ENCODE measurements around the gene NKG7. TPM values are rescaled to one million over a fixed set of nuclear protein-coding genes. Genes with fewer than 3 reads are reported as not detected.

NKG7 gene
- not detected in 2 replicates for total RNA-seq

GRCh38 chr19:51372649-51373504 lies at the start of gene NKG7:
TSS of gene NKG7 (minus strand) at chr19:51372654. CDS start at chr19:51372535, 119 bp downstream.

GRCh38 chr19:51417107-51417809 lies 44.8 kb upstream of the NKG7 start, which contains the start of gene SIGLEC10:
TSS of gene SIGLEC10 (minus strand) at chr19:51417642. CDS start at chr19:51417581, 61 bp downstream.

DNA sequence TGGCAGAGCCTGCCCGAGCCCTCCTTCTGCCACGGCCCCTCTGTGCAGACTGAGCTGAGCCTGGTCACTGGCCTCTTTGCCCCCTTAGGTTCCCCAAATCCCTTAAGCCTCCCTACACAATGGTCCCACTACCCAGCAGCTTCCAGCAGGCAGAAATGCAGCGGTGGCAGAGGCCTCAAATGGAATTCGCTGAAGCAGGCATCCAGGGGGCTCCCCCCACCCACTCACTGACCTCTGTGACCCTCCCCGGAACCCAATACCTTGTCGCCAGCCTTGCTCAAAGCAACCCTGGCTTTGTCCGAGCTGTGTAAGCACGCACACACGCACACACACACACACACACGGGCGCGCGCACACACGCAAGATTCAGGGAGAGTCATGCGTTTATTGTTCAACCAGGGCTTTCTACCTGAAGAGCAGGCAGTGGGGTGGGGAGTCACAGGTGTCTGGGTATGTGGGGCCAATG lies 15.5 kb upstream of the NKG7 start, which contains the start of gene LIM2:
Gene LIM2, minus strand, starts transcription at position 51 of the 466 bp plus-strand sequence. CDS start 531 bp downstream, outside the sequence.

GRCh38 chr19:51368366-51369282 lies 3.8 kb downstream of the NKG7 start, which contains the start of gene CLDND2:
TSS of gene CLDND2 (minus strand) at chr19:51369003. CDS start at chr19:51368577, 426 bp downstream.

GRCh38 chr19:51365965-51366388 lies 6.5 kb downstream of the NKG7 start, which contains the start of gene ETFB:
TSS of gene ETFB (minus strand) at chr19:51366388. CDS start at chr19:51366326, 62 bp downstream.

DNA sequence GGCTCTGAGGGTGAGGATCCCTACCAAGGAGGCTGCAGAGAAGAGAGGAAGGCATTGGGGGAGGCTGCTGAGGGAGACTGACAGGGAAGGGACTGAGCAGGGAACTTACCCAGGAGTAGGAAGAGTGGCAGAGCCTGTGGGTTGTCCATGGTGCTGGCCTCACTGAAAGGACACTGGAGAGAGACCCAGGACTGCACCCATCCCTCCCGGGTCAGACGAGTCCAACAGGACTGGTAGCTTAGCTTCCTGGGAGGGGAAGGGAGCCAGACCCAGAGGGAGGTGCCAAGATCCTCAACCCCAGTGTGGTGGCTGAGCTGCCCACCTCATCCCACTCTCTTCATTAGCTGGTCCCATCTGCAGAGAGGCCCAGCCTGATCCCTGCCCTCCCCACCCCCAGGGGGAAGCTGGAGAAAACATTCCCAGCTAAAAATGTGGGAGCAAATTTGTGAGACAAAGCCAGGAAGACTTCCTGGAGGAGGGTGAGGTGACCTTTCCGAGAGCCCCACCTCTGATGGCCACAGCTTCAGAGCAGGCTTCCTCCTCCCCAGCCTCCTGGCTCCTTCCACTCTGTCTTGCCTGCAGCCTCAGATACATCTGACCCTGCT lies 30.4 kb downstream of the NKG7 start, which contains the start of gene VSIG10L:
Gene VSIG10L, minus strand, starts transcription at position 164 of the 605 bp plus-strand sequence. Its CDS starts 15 bp downstream, at position 149.

Other genes with a start within 250 kb of the NKG7 start
- 0.44 TPM in 1 of 2 replicates, not detected in the other for gene SIGLEC9, start 247.7 kb downstream of the NKG7 start, total RNA-seq
- gene SIGLEC7, start 230.4 kb downstream of the NKG7 start, total RNA-seq: not detected in 2 replicates
- 0.22 TPM in 1 of 2 replicates, not detected in the other for gene CD33, start 147.6 kb downstream of the NKG7 start, total RNA-seq
- not detected in 2 replicates for gene SIGLECL1, start 121.6 kb downstream of the NKG7 start, total RNA-seq
- gene IGLON5, start 61.0 kb downstream of the NKG7 start, total RNA-seq: not detected in 2 replicates
- gene VSIG10L, start 30.5 kb downstream of the NKG7 start, total RNA-seq: 0.22 and 0.50 TPM in 2 replicates
- gene ETFB, start 6.3 kb downstream of the NKG7 start, total RNA-seq: 130 and 137 TPM in 2 replicates
- gene CLDND2, start 3.7 kb downstream of the NKG7 start, total RNA-seq: not detected in 2 replicates
- not detected in 2 replicates for gene LIM2, start 15.3 kb upstream of the NKG7 start, total RNA-seq
- not detected in 2 replicates for gene C19orf84, start 17.9 kb upstream of the NKG7 start, total RNA-seq
- gene SIGLEC10, start 45.0 kb upstream of the NKG7 start, total RNA-seq: not detected in 2 replicates
- gene SIGLEC8, start 85.8 kb upstream of the NKG7 start, total RNA-seq: not detected in 2 replicates
- gene CEACAM18, start 105.9 kb upstream of the NKG7 start, total RNA-seq: not detected in 2 replicates
- gene SIGLEC12, start 129.1 kb upstream of the NKG7 start, total RNA-seq: not detected in 2 replicates
- gene SIGLEC6, start 159.0 kb upstream of the NKG7 start, total RNA-seq: 0.11 TPM in 1 of 2 replicates, not detected in the other
- gene ZNF175, start 198.6 kb upstream of the NKG7 start, total RNA-seq: 6.9 and 7.6 TPM in 2 replicates

Data from uterine smooth muscle cell (primary cell).